GM12864 (cell line): ENCODE data around the gene SMIM45.

ENCODE experiments used
- DNase-seq: peaks from one replicate; pipeline ENCODE4 v3.0.0-alpha.2; 2011; ENCODE audit warnings: low read depth
- H3K4me3 ChIP-seq: 2 replicates; pipeline ENCODE4 v1.5.1; 2011; ENCODE audit warnings: mild to moderate bottlenecking, low read depth, low read length, control low read depth
- CTCF ChIP-seq: IDR thresholded peaks from 2 replicates; pipeline ENCODE4 v1.5.1; 2011; ENCODE audit warnings: low read depth, mild to moderate bottlenecking, moderate library complexity, low read length, control low read depth, inconsistent platforms; ENCODE audit errors: missing control alignments

SMIM45 gene

DNA sequence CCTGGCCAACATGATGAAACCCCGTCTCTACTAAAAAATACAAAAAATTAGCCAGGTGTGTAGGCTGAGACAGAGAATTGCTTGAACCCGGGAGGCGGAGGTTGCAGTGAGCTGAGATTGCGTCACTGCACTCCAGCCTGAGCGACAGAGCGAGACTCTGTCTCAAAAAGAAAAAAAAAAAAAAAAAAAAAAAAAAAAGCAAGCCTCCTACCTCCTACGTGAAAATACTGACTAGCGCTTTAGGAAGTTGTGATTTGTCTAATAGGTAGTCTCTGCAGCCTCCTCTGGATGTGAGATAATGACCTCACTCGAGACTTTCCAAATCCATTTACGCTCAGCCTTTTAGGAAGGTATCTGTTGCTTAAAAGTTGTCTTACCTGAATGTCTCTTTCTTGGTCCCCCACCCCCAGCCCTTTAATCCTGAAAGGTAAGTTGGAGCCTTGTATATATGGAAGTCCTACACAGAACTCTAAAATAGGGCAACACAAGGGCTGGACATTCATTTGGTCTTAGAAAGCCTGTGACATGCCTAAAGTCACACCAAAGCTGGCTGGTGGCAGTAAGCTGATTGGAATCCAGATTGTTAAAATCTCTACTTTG, 22.8 kb downstream of the SMIM45 start:
- TF ChIP-seq CTCF, result no peak
- no peak for DNase-seq

GRCh38 chr22:41975299-41976069, 23.5 kb downstream of the SMIM45 start:
- DNase-seq, result no peak
- H3K4me3 ChIP-seq, result peak overlapping the region; percentile 61; the same call in 1 of the 2 replicates
- no peak for TF ChIP-seq CTCF

More for the DNA sequence above, 22.8 kb downstream of the SMIM45 start:
- no peak overlapping the region for H3K4me3 ChIP-seq

DNA sequence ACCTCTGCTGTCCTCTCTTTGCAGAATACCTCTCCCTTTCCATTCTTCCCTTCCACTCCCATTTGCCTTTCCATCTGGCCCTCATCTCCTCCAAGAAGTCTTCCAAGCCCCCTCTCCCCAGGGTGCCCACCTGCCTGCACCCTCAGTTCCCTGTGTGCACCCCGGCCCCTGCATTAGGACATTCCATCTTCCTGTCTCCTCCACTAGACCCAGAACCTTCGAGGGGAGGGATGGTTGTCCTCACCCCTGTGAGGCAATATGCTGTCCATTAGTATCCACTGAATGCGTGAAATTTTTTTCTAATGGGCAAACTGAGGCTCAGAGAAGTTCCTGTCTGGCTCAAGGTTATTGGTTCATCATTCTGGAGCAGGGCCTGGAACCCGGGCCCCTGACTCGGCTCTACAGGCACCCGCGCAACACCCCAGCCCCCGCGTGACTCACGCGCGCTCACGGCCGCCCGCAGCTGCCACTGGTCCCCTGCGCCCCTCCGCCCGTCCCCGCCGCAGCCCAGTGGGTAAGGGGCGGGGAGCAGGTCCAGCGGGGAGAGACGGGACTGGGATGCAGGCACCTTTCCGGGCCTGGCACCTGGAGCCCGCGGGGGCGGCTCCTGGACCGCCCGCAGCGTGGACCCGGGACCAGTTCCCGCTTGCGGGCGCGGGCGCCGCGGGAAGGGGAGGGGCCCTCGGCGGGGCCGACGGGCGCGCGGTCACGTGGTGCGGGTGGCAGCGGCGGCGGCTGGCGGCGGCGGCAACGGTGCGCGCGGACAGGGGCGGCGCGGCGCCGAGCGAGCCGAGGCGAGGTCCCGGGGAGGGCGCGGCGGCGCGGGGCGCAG, 24.3 kb downstream of the SMIM45 start:
- H3K4me3 ChIP-seq, result peak overlapping the region; percentile 61
- no peak for DNase-seq
- TF ChIP-seq CTCF, result no peak

DNA sequence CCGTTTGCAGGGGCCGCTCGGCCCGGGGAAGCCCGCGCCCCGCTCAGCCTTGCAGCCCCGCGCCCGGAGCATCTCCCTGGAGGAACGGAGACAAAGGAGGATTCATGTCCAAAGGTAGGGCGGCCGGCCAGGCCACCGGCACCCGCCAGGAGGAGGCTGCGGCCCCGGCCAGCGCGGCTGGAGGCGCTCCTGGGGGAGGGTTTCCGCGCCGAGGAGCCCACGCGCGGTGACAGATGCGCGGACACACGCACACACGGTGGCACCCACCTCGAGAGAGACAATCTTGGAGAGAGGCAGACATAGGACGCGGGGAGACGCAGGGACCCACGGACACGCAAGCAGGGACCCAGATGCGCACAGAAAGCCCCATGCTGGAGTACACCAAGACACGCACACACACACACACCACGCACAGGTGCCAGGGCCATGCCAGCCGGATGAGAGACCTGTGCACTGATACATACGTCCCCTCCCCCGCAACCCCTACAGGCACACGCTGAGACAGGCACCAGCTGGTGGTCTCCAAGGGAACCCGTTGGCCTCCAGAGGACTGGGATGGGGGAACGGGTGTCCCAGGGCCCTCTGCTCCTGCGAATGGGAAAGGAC, 25.1 kb downstream of the SMIM45 start:
- H3K4me3 ChIP-seq, result peak overlapping the region; percentile 63
- TF ChIP-seq CTCF, result no peak
- DNase-seq, result no peak

DNA sequence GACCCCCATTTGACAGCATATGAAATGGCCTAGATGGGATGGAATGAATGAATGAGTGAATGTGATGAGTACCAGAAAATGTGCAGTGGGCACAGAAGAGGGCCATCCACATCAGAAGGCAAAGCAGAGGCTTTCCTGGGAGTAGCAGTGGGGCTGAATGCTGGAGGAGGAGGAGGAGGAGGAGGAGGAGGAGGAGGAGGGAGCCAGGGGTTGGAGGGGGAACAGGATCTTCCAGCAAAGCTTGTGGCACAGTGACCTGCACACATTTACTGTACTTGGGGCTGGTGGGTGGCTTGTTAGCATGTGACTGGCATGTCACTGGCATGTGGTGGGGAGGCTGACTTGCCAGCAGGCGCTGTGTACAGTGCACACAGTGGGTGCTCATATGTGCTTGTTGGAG, 26.8 kb downstream of the SMIM45 start:
- H3K4me3 ChIP-seq, result no peak overlapping the region
- no peak for TF ChIP-seq CTCF
- no peak for DNase-seq

DNA sequence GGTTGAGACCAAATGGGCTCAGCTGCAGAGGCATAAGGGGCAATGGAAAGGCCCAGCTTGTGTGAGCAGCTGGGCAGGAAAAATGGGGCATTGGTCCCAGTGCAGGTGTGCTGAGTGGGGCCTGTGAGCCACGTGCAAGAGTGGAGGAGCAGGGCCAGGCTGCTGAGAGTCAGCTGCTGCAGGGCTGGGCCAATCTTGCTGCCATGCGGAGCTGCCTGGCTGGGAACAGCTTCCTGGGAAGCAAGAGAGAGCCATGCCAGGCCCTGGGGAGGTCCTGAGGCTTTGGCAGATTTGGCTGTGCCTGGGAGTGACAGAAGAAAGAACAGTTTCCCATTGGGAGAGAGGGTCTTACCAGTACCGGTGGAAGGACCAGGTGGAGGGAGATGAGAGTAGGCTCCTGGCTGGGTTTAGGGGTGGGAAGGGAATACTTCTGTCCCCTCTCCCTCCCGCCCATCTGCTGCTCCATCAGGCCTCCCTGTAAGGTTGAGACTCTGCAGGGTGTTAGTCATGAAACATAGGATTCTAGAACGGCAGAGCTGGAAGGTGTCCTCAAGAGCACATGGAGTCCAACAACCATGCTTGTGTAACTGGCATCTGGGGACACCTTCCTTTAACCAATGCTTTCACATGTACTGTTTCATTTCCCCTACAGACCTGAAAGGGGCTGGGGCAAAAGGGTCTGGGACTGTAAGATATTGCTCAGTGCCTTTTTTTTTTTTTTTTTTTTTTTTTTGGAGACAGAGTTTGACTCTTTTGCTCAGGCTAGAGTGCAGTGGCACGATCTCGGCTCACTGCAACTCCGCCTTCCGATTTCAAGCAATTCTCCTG, 27.7 kb downstream of the SMIM45 start:
- DNase-seq, result peak; percentile 49
- no peak overlapping the region for H3K4me3 ChIP-seq
- no peak for TF ChIP-seq CTCF
